NCI-H2029 treated with DMSO at 0.1 percent for 48 hours (cell line): ENCODE results near the gene TNPO2.
"Not testable (repeated sequence)": the region's sequence is repeated elsewhere in the genome, so short reads cannot be mapped to it uniquely, and the experiment has no call there.

Experiments used
- DNase-seq: peaks from one replicate; lab custom pipeline; 2025; lab: John Stamatoyannopoulos, UW

TNPO2 gene

GRCh38 chr19:12736995-12737834 is 13.5 kb upstream of the TNPO2 start, which contains the start of gene GET3:
TSS of gene GET3 (plus strand) at chr19:12737497. CDS start at chr19:12737506, 9 bp downstream.
- DNase-seq = peak; percentile 99

- no peak for DNase-seq
Observed at GRCh38 chr19:12733369-12734214, 9.9 kb upstream of the TNPO2 start.

- DNase-seq = no peak
Observed at GRCh38 chr19:12731337-12731736, 7.6 kb upstream of the TNPO2 start.

GRCh38 chr19:12730064-12730463 is 6.3 kb upstream of the TNPO2 start:
- no peak for DNase-seq

GRCh38 chr19:12727745-12728433 is 4.2 kb upstream of the TNPO2 start:
- DNase-seq = no peak

GRCh38 chr19:12726988-12727316 is 3.2 kb upstream of the TNPO2 start:
- no peak for DNase-seq

GRCh38 chr19:12725612-12726011 is 1.9 kb upstream of the TNPO2 start:
- not testable (repeated sequence) for DNase-seq

- DNase-seq = no peak
Observed at GRCh38 chr19:12723381-12723640, 421 bp downstream of the TNPO2 start.

GRCh38 chr19:12722566-12723380 is 959 bp downstream of the TNPO2 start:
- DNase-seq = peak; percentile 91

- no peak for DNase-seq
Observed at GRCh38 chr19:12721656-12722565, 1.8 kb downstream of the TNPO2 start.

GRCh38 chr19:12720851-12721655 is 2.7 kb downstream of the TNPO2 start:
- no peak for DNase-seq

GRCh38 chr19:12720296-12720695 is 3.4 kb downstream of the TNPO2 start:
- DNase-seq = no peak

- no peak for DNase-seq
Observed at GRCh38 chr19:12715929-12716328, 7.8 kb downstream of the TNPO2 start.

GRCh38 chr19:12715102-12715501 is 8.6 kb downstream of the TNPO2 start:
- DNase-seq = no peak

GRCh38 chr19:12713304-12713703 is 10.4 kb downstream of the TNPO2 start:
- not testable (repeated sequence) for DNase-seq

- DNase-seq = not testable (repeated sequence)
Observed at GRCh38 chr19:12712077-12712476, 11.7 kb downstream of the TNPO2 start.

GRCh38 chr19:12711187-12711586 is 12.5 kb downstream of the TNPO2 start:
- DNase-seq = no peak

GRCh38 chr19:12708641-12709040 is 15.1 kb downstream of the TNPO2 start:
- DNase-seq = no peak

GRCh38 chr19:12706332-12706718 is 17.4 kb downstream of the TNPO2 start:
- no peak for DNase-seq
